SK-N-SH (cell line): ENCODE results near the gene GALNT17. TPM values are rescaled to one million over a fixed set of nuclear protein-coding genes. Genes with fewer than 3 reads are reported as not detected.

Experiments used
- CTCF ChIA-PET: fragments of 300-600, 350-600 bp; formaldehyde crosslinking; extraction: SDS; loops from one replicate; lab custom pipeline; 2021; lab: Yijun Ruan, JAX
- POLR2A ChIA-PET: fragments of 350-600 bp; sonication (Branson Sonifier 250); formaldehyde crosslinking; extraction: SDS; loops from one replicate; lab custom pipeline; 2020; ENCODE audit warnings: antibody characterized with exemption, inconsistent platforms; lab: Yijun Ruan, JAX
- DNase-seq: peaks from one replicate; pipeline ENCODE4 v3.0.0; 2012
- H2AFZ ChIP-seq: fragments of 200-600 bp; sonication (generic); 2 replicates; pipeline ENCODE4 v1.8.1; 2016; ENCODE audit warnings: antibody characterized with exemption, mild to moderate bottlenecking, low read depth
- H3F3A ChIP-seq: fragments of 200-600 bp; sonication (generic); replicated peaks from 2 replicates; pipeline ENCODE3; 2016; ENCODE audit warnings: antibody characterized with exemption, mild to moderate bottlenecking; ENCODE audit not compliant: insufficient read depth
- H3K27ac ChIP-seq, 2 experiments: fragments of 200-500 bp in 1 of 2; fragments of 200-600 bp in 1 of 2; sonication (Bioruptor generic) in 1 of 2; sonication (generic), shearing (Covaris generic) in 1 of 2; 2 replicates each; pipeline versions ENCODE4 v1.5.1 to v1.6.1; 2014 to 2016; ENCODE audit warnings: low read depth in 2 of 2, inconsistent platforms in 1 of 2, low read length in 1 of 2, mild to moderate bottlenecking in 1 of 2, mixed read lengths in 1 of 2
- H3K27me3 ChIP-seq: fragments of 200-600 bp; sonication (generic), shearing (Covaris generic); 2 replicates; pipeline ENCODE4 v1.6.1; 2016; ENCODE audit warnings: mixed run types; ENCODE audit not compliant: insufficient read depth
- H3K36me3 ChIP-seq, 2 experiments: fragments of 200-500 bp in 1 of 2; fragments of 200-600 bp in 1 of 2; sonication (Bioruptor generic) in 1 of 2; sonication (generic) in 1 of 2; replicated peaks in 1 of 2; 2 replicates each; pipeline versions ENCODE3 to v1.5.1; 2014 to 2016; ENCODE audit warnings: low read length in 1 of 2, mild to moderate bottlenecking in 1 of 2; ENCODE audit not compliant: insufficient read depth in 2 of 2, control insufficient read depth in 1 of 2
- H3K4me1 ChIP-seq, 2 experiments: fragments of 200-500 bp in 1 of 2; fragments of 200-600 bp in 1 of 2; sonication (Bioruptor generic) in 1 of 2; sonication (generic), shearing (Covaris generic) in 1 of 2; 2 replicates each; pipeline versions ENCODE4 v1.5.1 to v1.6.1; 2014 to 2016; ENCODE audit warnings: low read depth in 1 of 2, low read length in 1 of 2, mixed run types in 1 of 2; ENCODE audit not compliant: insufficient read depth in 2 of 2, control insufficient read depth in 1 of 2
- H3K4me2 ChIP-seq: fragments of 200-600 bp; sonication (generic), shearing (Covaris generic); 2 replicates; pipeline ENCODE4 v1.6.1; 2017; ENCODE audit warnings: mixed run types
- H3K4me3 ChIP-seq, 2 experiments: fragments of 200-500 bp in 1 of 2; fragments of 200-600 bp in 1 of 2; sonication (Bioruptor generic) in 1 of 2; sonication (generic), shearing (Covaris generic) in 1 of 2; 2 replicates each; pipeline versions ENCODE4 v1.5.1 to v1.8.1; 2014 to 2016; ENCODE audit warnings: low read depth in 2 of 2, inconsistent platforms in 1 of 2, low read length in 1 of 2, mild to moderate bottlenecking in 1 of 2, mixed read lengths in 1 of 2, moderate library complexity in 1 of 2
- H3K79me2 ChIP-seq: fragments of 200-600 bp; sonication (generic); 2 replicates; pipeline ENCODE4 v1.8.1; 2017; ENCODE audit warnings: mild to moderate bottlenecking; ENCODE audit not compliant: insufficient read depth
- H3K9ac ChIP-seq: fragments of 200-600 bp; sonication (generic); 2 replicates; pipeline ENCODE4 v1.6.1; 2017; ENCODE audit warnings: mixed run types
- H3K9me2 ChIP-seq: fragments of 200-600 bp; sonication (generic); 2 replicates; pipeline ENCODE4 v1.6.1; 2017; ENCODE audit warnings: mixed run types
- H3K9me3 ChIP-seq: fragments of 200-600 bp; sonication (generic); 2 replicates; pipeline ENCODE4 v1.6.1; 2017; ENCODE audit warnings: mixed run types, mild to moderate bottlenecking, moderate library complexity
- H4K20me1 ChIP-seq: fragments of 200-600 bp; sonication (generic); 2 replicates; pipeline ENCODE4 v1.6.1; 2017; ENCODE audit warnings: mild to moderate bottlenecking, mixed run types; ENCODE audit not compliant: insufficient read depth
- CHD2 ChIP-seq: fragments of 150-350 bp; IDR thresholded peaks from 2 replicates; pipeline ENCODE4 v1.6.1; 2018; ENCODE audit warnings: low read length; ENCODE audit not compliant: partially characterized antibody
- GABPA ChIP-seq: IDR thresholded peaks from 2 replicates; pipeline ENCODE4 v1.4.0; 2012; ENCODE audit warnings: low read depth, mild to moderate bottlenecking
- JUND ChIP-seq: IDR thresholded peaks from 2 replicates; pipeline ENCODE4 v1.4.0; 2012
- MEF2A ChIP-seq: IDR thresholded peaks from 2 replicates; pipeline ENCODE4 v1.4.0; 2012; ENCODE audit warnings: low read depth, borderline replicate concordance
- MXI1 ChIP-seq: IDR thresholded peaks from 2 replicates; pipeline ENCODE4 v1.6.1; 2012; ENCODE audit warnings: mild to moderate bottlenecking, low read depth, low read length, improper control_type of control experiment
- POLR2AphosphoS5 ChIP-seq: IDR thresholded peaks from 2 replicates; pipeline ENCODE4 v1.6.1; 2012; ENCODE audit warnings: low read depth, low read length
- RAD21 ChIP-seq: IDR thresholded peaks from 2 replicates; pipeline ENCODE4 v1.6.1; 2012; ENCODE audit warnings: mild to moderate bottlenecking, low read length
- TAF1 ChIP-seq: IDR thresholded peaks from 2 replicates; pipeline ENCODE4 v1.6.1; 2012; ENCODE audit warnings: low read depth, mild to moderate bottlenecking, low read length, moderate library complexity, borderline replicate concordance
- TCF12 ChIP-seq: IDR thresholded peaks from 2 replicates; pipeline ENCODE4 v1.4.0; 2012
- USF2 ChIP-seq: fragments of 150-350 bp; IDR thresholded peaks from 2 replicates; pipeline ENCODE4 v1.6.1; 2017; ENCODE audit warnings: antibody characterized with exemption, low read length, low read depth, borderline replicate concordance
- ZBTB33 ChIP-seq: IDR thresholded peaks from 2 replicates; pipeline ENCODE4 v1.4.0; 2012; ENCODE audit warnings: low read depth, borderline replicate concordance
- WGBS: methylation state at CpG from one replicate; pipeline ENCODE4 v1.1.6; 2017; ENCODE audit warnings: low lambda C conversion rate; 5-methylcytosine and 5-hydroxymethylcytosine counted together
- polyA plus RNA-seq, 3 experiments: library from polyadenylated mRNA; depleted of rRNA; stranded (reverse); fragments of >200 nt; gene quantifications; 2 replicates each; pipeline ENCODE4 v1.2.3, GENCODE V29; 2012

The GALNT17 gene
- polyA plus RNA-seq, 1 of the 3 experiments (the other 2 are of a cell fraction), result not detected

- TF ChIP-seq TCF12 (no peak), MXI1 (no peak), RAD21 (no peak)
These were observed 132.1 kb downstream of the GALNT17 start (continued) for GRCh38 chr7:71264005-71264404.

GRCh38 chr7:71266912-71267311 lies 135.0 kb downstream of the GALNT17 start:
- ChIA-PET CTCF (no interaction called here), POLR2A (no interaction called here)
- Histone ChIP-seq H3K36me3 (no peaks in the 10 kb centered on the region), H2AFZ (no peak overlapping the region), H3F3A (no peaks in the 10 kb centered on the region), H3K4me2 (no peak overlapping the region), H4K20me1 (no peaks in the 10 kb centered on the region), H3K79me2 (no peaks in the 10 kb centered on the region), H3K4me1 (no peaks in the 10 kb centered on the region), H3K9ac (no peak overlapping the region), H3K27me3 (no peaks in the 10 kb centered on the region), H3K9me3 (0 out of 2 replicates have a peak, but pooled peaks cover 6% of the 10 kb centered on the region), H3K9me2 (no peaks in the 10 kb centered on the region), H3K4me3 (no peak overlapping the region), H3K27ac (no peak overlapping the region)
- WGBS, result 8% methylated on average over 7 of the region's 7 CpGs
- TF ChIP-seq USF2, result no peak
- no peak for DNase-seq

GRCh38 chr7:71267734-71268469 lies 136.0 kb downstream of the GALNT17 start:
- Histone ChIP-seq H3K4me3 (no peak overlapping the region), H3K9me3 (0 out of 2 replicates have a peak, but pooled peaks cover 6% of the 10 kb centered on the region), H3K27ac (no peak overlapping the region), H3K36me3 (no peaks in the 10 kb centered on the region), H2AFZ (no peak overlapping the region), H3F3A (no peaks in the 10 kb centered on the region), H4K20me1 (no peaks in the 10 kb centered on the region), H3K9me2 (no peaks in the 10 kb centered on the region)
- CTCF ChIA-PET, result no interaction called here
- POLR2A ChIA-PET, result no interaction called here
- no peak for DNase-seq
- TF ChIP-seq CHD2, result no peak
- TF ChIP-seq ZBTB33, result no peak
- no peak for TF ChIP-seq MEF2A
- TF ChIP-seq POLR2AphosphoS5, result no peak
- TF ChIP-seq TAF1, result no peak
- TF ChIP-seq JUND, result no peak
- no peak for TF ChIP-seq GABPA
- TF ChIP-seq, all 33 proteins: peak for 0
- no peak overlapping the region for H3K9ac ChIP-seq
- H3K27me3 ChIP-seq, result no peaks in the 10 kb centered on the region
- no peaks in the 10 kb centered on the region for H3K4me1 ChIP-seq
- no peak overlapping the region for H3K4me2 ChIP-seq
- no peaks in the 10 kb centered on the region for H3K79me2 ChIP-seq
- WGBS, result 2% methylated on average over 5 of the region's 5 CpGs
